NCI-H2171 (cell line): ENCODE data around the gene CCR9.

ENCODE experiments used
- DNase-seq: peaks from one replicate; lab custom pipeline; 2025; lab: John Stamatoyannopoulos, UW

Gene CCR9

DNA sequence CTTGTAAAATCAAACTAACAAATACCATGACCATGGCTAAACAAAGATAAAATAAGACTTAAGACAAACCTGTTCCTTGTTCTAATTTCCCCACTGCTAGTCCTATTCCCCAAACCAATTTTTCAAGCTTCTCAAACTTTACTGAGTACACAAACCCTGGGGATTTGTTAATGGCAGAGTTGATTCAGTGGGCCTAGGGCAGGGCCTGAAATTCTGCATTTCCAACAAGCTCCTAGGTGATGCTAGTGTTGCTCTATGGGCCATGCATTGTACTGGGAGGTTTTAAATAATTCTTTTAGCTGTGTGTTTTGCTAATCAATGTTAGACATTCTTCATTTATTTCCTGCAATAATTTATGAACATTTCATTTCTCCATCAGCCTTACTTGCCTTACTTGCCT lies 13.3 kb upstream of the CCR9 start:
- no peak for DNase-seq

DNA sequence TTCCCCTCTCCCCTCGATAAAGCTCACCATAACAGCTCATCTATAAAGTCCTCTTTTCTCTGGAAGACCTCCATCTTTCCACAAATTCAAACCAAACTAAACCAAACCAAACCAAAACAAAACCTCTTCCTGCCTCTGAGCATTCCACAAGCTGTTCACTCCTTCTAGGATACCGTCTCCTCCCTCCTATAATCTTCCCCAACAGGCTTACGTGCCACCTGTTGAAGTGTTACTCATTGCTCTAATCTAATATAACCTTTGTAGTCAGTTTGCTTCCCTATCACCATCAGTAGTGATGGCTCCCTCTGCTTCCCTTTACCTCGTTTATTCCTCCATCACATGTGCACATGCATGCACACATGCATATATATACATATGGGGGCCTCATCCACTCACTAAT lies 12.7 kb upstream of the CCR9 start:
- DNase-seq = no peak

DNA sequence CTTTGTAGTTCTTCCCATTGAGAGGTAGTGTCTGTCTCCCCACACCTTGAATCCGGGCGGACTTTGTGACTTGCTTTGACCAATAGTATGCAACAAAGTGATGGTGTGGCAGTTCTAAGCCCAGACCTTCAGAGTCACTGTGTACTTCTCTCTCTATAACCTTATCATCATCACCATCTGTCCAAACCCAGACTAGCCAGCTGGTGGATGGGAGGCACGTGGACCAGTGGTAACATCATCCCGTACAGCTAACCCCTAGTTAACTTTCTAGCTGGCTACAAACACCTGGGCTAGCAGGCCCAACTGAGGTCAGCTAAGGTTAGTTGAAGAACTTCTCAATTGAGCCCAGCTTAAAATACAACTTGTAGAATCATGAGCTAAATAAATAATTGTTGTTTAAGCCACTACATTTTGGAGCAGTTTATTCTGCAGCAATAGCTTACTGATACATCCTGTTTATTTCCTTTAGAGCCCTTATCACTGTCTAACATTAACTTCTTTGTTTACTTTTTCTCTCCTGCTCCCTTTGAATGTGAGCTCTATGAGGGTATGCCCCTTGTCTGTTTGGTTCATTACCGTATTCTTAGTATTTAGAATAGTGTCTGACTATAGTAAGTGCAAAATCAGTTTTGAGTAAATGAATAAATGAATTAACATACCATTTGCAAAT lies 11.5 kb upstream of the CCR9 start:
- DNase-seq = no peak

- no peak for DNase-seq
These were observed 8.2 kb upstream of the CCR9 start for GRCh38 chr3:45878124-45878523.

DNA sequence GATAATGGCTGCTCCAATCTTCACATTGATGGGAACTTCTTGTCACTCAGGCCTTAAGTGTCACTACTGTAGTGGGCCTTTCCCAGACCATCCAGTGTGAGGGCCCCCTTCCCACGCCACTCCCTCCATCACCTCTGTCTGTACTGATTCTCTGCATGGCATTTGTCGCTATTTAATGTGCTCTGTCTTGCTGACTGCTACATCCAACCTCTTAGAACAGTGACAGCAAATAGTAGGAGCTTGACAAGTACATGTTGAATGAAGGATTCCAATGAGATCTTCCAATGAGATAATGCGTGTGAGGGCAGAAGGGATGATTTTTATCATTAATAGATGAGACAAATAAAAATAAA lies 5.6 kb upstream of the CCR9 start:
- DNase-seq = no peak

- DNase-seq = no peak
These were observed 5.0 kb upstream of the CCR9 start for GRCh38 chr3:45881078-45882022.

GRCh38 chr3:45884368-45885201 lies 1.8 kb upstream of the CCR9 start:
- DNase-seq = no peak

DNA sequence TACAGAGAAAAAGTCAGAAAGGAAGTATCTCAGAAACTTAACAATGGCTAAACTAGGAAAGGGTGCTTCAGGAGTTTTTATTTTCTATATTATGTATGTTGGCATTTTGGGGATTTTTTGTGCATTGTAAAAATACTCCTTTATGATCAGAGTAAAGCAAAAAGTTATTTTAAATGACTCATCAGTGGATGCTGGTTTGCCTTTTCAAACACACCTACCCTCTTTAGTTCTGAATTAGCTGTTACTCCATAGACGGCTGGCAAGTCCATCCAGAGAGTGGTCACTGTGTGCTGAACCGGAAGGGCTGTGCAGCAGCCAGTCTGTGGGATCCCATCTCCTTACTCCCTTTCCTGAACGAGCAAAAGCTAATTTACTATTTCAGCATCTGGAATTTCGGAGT lies 942 bp downstream of the CCR9 start:
- no peak for DNase-seq

DNA sequence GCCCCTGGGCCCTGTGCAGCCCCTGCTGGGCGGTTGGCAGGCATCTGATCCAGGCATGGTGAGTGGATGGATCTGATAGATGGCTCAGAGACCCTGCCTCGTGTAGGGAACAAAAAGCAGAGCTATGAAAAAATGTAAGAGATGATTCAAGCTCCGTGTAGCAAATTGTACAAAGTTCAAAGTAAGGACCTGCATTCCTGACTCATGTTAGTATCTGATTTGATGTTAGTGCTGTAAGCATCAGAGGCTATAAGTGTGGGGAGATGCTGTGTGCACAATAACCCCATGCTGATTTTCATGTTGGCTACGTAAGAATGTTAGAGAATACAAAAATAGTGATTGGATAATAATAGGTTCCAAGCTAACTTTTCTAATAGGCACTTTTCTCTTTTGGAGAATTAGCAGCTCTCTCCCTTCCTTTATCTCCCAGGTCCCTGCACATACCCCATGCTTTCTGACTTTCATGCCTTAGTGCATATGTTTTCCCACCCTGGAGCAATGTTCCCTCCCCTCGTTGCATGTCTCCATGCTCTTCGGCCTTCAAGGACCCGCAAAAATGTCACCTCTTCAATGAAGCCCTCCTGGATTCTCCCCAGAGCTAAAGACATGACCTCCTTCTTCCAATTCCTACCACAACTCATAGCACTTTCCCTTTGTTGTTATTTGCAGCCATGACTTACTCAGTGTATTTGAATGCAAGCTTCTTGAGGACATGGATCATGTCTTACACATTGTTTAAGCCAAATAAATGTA lies 1.6 kb downstream of the CCR9 start:
- DNase-seq = no peak

DNA sequence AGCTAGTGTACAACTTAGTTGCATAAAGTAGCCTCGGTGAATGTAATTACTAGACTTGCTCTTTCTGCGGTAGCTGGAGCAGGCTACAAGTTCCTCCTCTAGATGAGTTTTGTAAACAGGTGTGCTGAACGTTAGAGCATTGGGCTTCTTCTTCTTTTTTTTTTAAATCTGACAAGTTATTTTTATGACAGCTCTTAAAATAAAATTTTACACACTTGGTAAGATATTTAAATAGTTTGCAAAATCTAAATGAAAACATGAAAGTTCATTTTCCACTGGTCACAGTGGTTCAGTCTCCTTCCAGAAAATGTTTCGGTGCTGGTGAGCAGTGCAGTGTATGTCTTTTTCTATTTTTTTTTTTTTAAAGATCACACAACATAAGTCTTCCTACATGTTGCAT lies 3.0 kb downstream of the CCR9 start:
- DNase-seq = no peak

- peak; percentile 38 for DNase-seq
These were observed 4.1 kb downstream of the CCR9 start for GRCh38 chr3:45890405-45890804.

DNA sequence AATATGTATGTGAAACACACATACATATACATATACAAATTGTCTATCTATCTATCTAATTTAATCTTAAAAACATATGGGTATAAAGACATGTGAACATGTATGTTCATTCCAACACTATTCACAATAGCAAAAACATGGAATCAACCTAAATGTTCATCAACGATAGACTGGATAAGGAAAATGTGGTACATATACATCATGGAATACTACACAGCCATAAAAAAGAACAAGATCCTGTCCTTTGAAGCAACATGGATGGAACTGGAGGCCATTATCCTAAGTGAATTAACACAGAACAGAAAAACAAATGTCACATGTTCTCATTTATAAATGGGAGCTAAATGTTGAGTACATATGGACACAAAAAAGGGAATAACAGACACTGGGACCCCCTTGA lies 5.8 kb downstream of the CCR9 start:
- no peak for DNase-seq

- no peak for DNase-seq
These were observed 7.7 kb downstream of the CCR9 start for GRCh38 chr3:45894015-45894414.

- peak; percentile 2 for DNase-seq
These were observed 9.5 kb downstream of the CCR9 start for GRCh38 chr3:45895686-45896468.

- no peak for DNase-seq
These were observed 10.6 kb downstream of the CCR9 start for GRCh38 chr3:45896956-45897355.

GRCh38 chr3:45904931-45905330 lies 18.6 kb downstream of the CCR9 start:
- DNase-seq = no peak

DNA sequence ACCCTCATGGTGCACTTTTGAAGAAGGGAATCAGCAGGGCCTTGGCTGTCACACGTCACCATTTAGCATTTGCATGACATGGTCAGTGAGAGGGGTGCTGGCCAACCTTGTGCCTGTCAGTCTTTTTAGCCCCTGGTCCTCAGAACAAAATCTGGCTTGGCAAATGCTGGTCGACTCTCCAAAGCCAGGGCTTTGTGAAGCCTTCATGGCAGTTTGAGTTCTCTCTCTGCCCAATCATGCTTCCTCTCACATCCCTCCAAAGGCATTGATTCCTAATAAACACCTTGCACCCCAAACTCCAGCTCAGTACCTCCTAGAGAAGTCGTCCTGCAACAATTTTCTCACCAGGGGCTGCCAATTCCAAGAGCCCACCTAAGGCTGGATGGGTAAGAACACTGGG lies 19.4 kb downstream of the CCR9 start:
- DNase-seq = no peak

GRCh38 chr3:45906681-45907407 lies 20.5 kb downstream of the CCR9 start:
- no peak for DNase-seq

GRCh38 chr3:45907769-45908705 lies 21.7 kb downstream of the CCR9 start:
- DNase-seq = no peak
